Retina (tissue), 1 donor: ENCODE results near the gene THUMPD3.

Experiments
- DNase-seq: peaks from one replicate; pipeline ENCODE4 v3.0.0-alpha.2; 2016

THUMPD3 gene

DNA sequence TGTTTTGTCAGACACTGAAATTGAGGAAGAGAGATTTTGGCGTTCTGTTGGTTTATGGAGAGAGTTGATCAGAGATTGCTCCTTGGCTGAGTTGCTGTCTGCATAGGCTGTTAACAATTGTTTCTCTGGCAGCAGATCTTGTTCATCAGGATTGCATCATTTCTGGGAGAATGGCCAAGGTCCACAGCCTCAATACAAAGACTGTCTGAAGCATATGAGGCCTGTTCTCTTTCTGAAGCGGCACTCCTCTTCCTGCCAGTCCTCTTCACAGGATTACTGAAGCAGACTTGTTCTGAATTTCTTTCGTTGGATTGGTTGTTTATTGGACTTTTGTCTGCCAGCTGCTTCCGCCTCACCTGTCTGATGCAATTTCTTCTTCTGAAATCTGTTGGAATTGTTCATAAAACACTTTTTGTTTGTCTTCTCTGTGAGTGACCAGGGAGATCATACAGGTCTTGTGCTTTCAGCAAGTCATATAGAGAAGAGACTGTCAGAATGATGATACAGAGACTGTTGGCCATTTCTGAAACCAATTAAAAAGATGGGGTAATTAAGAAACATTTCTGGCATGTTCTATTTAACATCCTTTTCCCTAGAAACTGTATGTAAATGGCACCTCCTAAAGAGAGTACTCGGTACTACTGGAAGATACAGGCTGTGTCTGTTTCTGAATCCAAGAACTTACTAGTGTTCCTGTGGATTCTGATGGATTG is 60.0 kb downstream of the THUMPD3 start:
- DNase-seq: peak; percentile 70

DNA sequence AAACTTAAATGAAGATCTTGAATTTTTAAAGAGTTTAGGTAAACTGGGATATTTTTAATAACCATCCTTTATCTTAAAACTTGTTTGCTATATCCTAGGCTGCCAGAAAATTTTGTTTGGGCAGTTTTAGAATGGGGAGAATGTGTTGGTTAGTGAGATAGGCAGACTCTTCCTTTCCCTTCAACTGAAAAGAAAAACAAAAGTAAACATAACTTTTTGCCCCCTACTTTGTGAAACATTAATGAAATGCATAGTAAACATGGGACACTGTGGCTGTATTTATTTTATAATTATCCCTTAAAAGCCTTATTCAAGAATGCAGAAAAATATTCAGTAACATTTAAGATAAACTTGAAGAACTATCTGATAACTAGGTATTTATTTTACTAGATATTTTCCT is 65.6 kb downstream of the THUMPD3 start:
- DNase-seq: no peak

DNA sequence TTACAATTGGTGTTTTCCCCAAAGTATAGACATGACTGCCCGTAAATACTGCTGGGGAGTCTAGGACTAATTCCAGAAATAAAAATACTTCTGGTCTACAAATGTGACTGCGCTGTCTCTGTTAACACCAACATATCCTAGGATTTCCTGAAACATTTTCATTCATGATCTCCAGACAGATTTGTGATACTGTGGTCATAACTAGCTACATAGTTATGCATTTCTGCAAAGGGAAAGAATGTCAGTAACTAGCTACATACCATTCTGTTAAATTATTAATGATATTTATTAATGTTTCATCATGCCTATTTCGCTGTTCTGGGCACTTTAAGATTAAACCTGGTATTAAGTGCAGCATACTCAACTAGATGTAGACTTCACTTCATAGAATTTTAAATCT is 67.9 kb downstream of the THUMPD3 start:
- DNase-seq: no peak

DNA sequence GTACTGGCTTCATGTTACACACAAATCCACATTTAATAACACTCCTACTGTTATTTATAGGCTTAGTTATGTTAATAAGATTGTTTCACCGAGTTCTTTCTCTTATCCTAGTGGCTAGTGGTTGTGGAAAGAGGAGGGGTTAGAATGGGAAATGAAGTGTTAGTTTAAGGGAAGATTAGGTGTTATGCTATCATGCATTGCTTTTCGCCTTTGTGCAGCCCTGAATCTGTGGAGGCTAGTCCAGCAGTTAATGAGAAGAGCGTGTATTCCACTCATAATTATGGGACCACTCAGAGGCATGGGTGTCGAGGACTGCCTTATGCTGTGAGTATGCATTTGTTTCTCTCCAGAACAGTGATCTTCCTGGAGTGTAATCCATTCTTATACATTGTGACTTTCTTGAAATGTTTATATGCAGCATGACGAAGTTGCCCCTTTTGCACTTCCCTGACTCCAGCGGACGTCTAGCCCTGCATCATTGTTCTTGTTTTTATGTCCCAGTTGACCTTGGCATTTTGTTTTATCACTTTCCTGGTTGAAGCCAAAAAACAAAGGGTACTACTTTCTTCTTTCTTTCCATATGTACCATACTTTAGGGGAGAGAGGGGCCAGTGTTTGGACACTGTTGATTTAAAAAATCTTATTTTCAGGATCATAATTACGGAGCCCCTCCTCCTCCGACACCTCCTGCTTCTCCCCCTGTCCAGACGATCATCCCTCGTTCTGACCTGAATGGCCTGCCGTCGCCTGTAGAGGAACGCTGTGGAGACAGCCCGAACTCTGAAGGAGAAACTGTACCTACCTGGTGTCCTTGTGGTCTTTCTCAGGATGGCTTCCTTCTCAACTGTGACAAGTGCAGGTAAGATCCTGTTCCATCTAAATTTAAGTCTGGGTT is 71.0 kb downstream of the THUMPD3 start:
- DNase-seq: no peak

DNA sequence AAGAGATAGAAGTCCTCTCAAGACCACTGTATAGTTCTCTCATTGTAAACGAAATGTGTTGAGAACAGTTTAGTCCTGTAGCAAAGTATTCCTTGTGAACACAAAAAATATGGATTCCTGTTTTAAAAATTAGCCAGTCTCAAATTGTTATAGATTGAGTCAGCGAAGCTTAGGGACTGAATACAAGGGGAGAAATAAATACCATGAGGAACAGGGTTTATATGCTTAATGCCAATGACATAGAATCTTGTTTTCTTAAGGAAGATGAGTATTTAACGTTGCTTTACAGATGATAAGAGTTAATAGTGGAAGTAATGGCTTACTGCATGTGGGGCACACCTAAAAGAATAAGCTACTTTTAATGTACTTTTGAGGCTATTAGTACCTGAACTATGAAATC is 72.5 kb downstream of the THUMPD3 start:
- DNase-seq: no peak
